ENCODE data around the gene APPL2. TPM values are rescaled to one million over a fixed set of nuclear protein-coding genes. Genes with fewer than 3 reads are reported as not detected.

APPL2 gene
- total RNA-seq, 1 experiment from 2014 or later = 49.2 TPM

DNA sequence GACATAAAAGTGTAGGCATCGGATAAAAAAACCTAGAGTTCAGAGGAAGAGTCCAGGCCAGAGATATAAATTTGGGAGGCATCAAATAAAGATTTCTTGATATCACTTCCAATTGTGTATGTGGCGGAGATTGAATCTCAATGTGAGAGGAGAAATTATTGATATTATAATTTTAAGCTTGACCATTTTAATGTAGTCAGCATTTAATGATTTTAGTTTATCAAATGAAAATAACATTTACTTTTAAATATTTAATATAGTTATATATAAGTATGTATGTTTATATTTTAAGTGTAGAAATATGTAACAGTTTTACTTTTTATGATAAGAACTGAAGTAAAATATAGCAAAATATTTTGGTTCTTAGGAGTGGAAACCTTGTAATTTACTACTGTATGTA, 79.7 kb downstream of the APPL2 start:
- intact Hi-C loops (cut with micrococcal nuclease; ENCODE audit: unreplicated experiment) = no loop called here
- Histone ChIP-seq H3K4me1 (peaks cover 7% of the 10 kb centered on the region; the same call in 1 of the 2 replicates), H3K9me3 (no peaks in the 10 kb centered on the region), H3K36me3 (ENCODE audit: control insufficient read depth, insufficient read depth, low read length) (peaks cover 2% of the 10 kb centered on the region; the same call in 1 of the 2 replicates), H3K27me3 (replicated peaks; ENCODE audit: control insufficient read depth, insufficient read depth, low read length) (no peaks in the 10 kb centered on the region), H3K4me3 (ENCODE audit: low read depth, low read length) (no peak overlapping the region)
- Mint-ChIP-seq H3K36me3 (ENCODE audit: insufficient read depth, unreplicated experiment) (peaks cover 46% of the 10 kb centered on the region), H3K27ac (ENCODE audit: unreplicated experiment) (no peak overlapping the region), H3K4me3 (ENCODE audit: unreplicated experiment) (no peak overlapping the region), H3K9me3 (ENCODE audit: unreplicated experiment) (no peaks in the 10 kb centered on the region), H3K4me1 (ENCODE audit: low read depth, unreplicated experiment) (peaks cover 5% of the 10 kb centered on the region), H3K27me3 (ENCODE audit: insufficient read depth, unreplicated experiment) (no peaks in the 10 kb centered on the region)
- CTCF ChIA-PET = no interaction called here
- POLR2A ChIA-PET = no interaction called here
- TF ChIP-seq, protein P1, sequence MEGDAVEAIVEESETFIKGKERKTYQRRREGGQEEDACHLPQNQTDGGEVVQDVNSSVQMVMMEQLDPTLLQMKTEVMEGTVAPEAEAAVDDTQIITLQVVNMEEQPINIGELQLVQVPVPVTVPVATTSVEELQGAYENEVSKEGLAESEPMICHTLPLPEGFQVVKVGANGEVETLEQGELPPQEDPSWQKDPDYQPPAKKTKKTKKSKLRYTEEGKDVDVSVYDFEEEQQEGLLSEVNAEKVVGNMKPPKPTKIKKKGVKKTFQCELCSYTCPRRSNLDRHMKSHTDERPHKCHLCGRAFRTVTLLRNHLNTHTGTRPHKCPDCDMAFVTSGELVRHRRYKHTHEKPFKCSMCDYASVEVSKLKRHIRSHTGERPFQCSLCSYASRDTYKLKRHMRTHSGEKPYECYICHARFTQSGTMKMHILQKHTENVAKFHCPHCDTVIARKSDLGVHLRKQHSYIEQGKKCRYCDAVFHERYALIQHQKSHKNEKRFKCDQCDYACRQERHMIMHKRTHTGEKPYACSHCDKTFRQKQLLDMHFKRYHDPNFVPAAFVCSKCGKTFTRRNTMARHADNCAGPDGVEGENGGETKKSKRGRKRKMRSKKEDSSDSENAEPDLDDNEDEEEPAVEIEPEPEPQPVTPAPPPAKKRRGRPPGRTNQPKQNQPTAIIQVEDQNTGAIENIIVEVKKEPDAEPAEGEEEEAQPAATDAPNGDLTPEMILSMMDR (IDR thresholded peaks at IDR 0.05; ENCODE audit: insufficient read depth in 1 of 2, low read depth in 1 of 2, low read length in 1 of 2, severe bottlenecking in 1 of 2, unreplicated experiment in 1 of 2) = no peak
- BruUV-seq (replicated peaks) = no TSS peak
- no peak for DNase-seq

GRCh38 chr12:105142259-105142658, 93.7 kb downstream of the APPL2 start:
- BruUV-seq (replicated peaks) = no TSS peak
- DNase-seq = no peak
- H3K9me3 ChIP-seq = no peaks in the 10 kb centered on the region
- Mint-ChIP-seq H3K9me3 (ENCODE audit: unreplicated experiment) (no peaks in the 10 kb centered on the region), H3K27me3 (ENCODE audit: insufficient read depth, unreplicated experiment) (no peaks in the 10 kb centered on the region), H3K27ac (ENCODE audit: unreplicated experiment) (no peak overlapping the region), H3K36me3 (ENCODE audit: insufficient read depth, unreplicated experiment) (peaks cover 44% of the 10 kb centered on the region), H3K4me3 (ENCODE audit: unreplicated experiment) (no peak overlapping the region), H3K4me1 (ENCODE audit: low read depth, unreplicated experiment) (no peaks in the 10 kb centered on the region)
- POLR2A ChIA-PET = no interaction called here
- H3K36me3 ChIP-seq (ENCODE audit: control insufficient read depth, insufficient read depth, low read length) = no peaks in the 10 kb centered on the region
- no peak overlapping the region for H3K4me3 ChIP-seq (ENCODE audit: low read depth, low read length)
- no peaks in the 10 kb centered on the region for H3K27me3 ChIP-seq (replicated peaks; ENCODE audit: control insufficient read depth, insufficient read depth, low read length)
- CTCF ChIA-PET = no interaction called here
- intact Hi-C loops (cut with micrococcal nuclease; ENCODE audit: unreplicated experiment) = no loop called here
- TF ChIP-seq, protein P1 (IDR thresholded peaks at IDR 0.05; ENCODE audit: insufficient read depth in 1 of 2, low read depth in 1 of 2, low read length in 1 of 2, severe bottlenecking in 1 of 2, unreplicated experiment in 1 of 2) = no peak
- H3K4me1 ChIP-seq = no peaks in the 10 kb centered on the region

DNA sequence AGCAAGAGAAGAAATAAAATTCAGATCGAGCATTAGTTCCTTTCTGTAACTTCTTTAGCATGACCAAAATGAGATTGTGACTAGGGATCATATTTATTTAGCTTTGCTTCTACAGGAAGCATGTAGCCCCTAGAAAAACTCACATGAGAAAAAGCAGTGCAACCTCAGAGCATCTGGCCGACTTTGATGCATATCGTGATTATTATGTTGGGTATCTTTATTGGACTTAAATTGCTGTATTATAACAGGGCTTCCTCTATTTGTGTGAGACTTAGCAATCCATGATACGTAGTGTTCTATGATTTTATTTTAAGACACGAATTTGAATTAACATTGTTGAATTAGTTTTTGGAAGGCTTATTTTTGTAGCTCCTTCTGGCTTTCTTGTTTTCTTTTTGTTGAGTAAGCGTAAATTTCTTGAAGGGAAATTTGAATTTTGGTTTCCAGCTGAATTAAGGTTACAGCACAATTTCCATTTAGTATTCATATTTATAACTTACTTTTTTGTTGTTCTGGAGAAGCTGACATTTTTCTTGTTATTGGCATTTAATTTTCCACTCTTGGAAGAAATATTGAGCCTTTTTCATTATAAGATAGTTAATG, 94.6 kb downstream of the APPL2 start:
- peaks cover 1% of the 10 kb centered on the region for H3K36me3 ChIP-seq (ENCODE audit: control insufficient read depth, insufficient read depth, low read length)
- intact Hi-C loops (cut with micrococcal nuclease; ENCODE audit: unreplicated experiment) = no loop called here
- CTCF ChIA-PET = no interaction called here
- POLR2A ChIA-PET = no interaction called here
- no peaks in the 10 kb centered on the region for H3K27me3 ChIP-seq (replicated peaks; ENCODE audit: control insufficient read depth, insufficient read depth, low read length)
- no peak overlapping the region for H3K4me3 Mint-ChIP-seq (ENCODE audit: unreplicated experiment)
- H3K36me3 Mint-ChIP-seq (ENCODE audit: insufficient read depth, unreplicated experiment) = peaks cover 44% of the 10 kb centered on the region
- no peaks in the 10 kb centered on the region for H3K4me1 Mint-ChIP-seq (ENCODE audit: low read depth, unreplicated experiment)
- no TSS peak for BruUV-seq (replicated peaks)
- no peaks in the 10 kb centered on the region for H3K9me3 ChIP-seq
- TF ChIP-seq, protein P1 (IDR thresholded peaks at IDR 0.05; ENCODE audit: insufficient read depth in 1 of 2, low read depth in 1 of 2, low read length in 1 of 2, severe bottlenecking in 1 of 2, unreplicated experiment in 1 of 2) = no peak
- H3K27ac Mint-ChIP-seq (ENCODE audit: unreplicated experiment) = no peak overlapping the region
- no peaks in the 10 kb centered on the region for H3K4me1 ChIP-seq
- H3K4me3 ChIP-seq (ENCODE audit: low read depth, low read length) = no peak overlapping the region
- DNase-seq = no peak
- H3K9me3 Mint-ChIP-seq (ENCODE audit: unreplicated experiment) = no peaks in the 10 kb centered on the region
- H3K27me3 Mint-ChIP-seq (ENCODE audit: insufficient read depth, unreplicated experiment) = no peaks in the 10 kb centered on the region

All from Caco-2 (cell line).